T-helper 17 cell (primary cell): ENCODE results near the gene CAMK2A. TPM values are rescaled to one million over a fixed set of nuclear protein-coding genes. Genes with fewer than 3 reads are reported as not detected.

Experiments
- ATAC-seq: fragments of 150-1000 bp; cut with Tn5 transposase; 2 replicates; pipeline ENCODE4 v1.10.0; 2021; ENCODE audit warnings: mild to moderate bottlenecking, moderate library complexity
- DNase-seq, 3 donors: peaks; one replicate each; pipeline versions ENCODE4 v3.0.0 to v3.0.0-alpha.2; 2020 to 2021
- H3K9me3 ChIP-seq: one replicate; pipeline ENCODE4 v1.7.0; 2013; ENCODE audit warnings: low read length, mild to moderate bottlenecking; ENCODE audit not compliant: control insufficient read depth, poor library complexity, severe bottlenecking
- H3K27ac Mint-ChIP-seq: one replicate; pipeline ENCODE4 v1.8.0; 2022; ENCODE audit warnings: mild to moderate bottlenecking, moderate library complexity, mixed read lengths
- H3K27me3 Mint-ChIP-seq: one replicate; pipeline ENCODE4 v1.8.0; 2022; ENCODE audit warnings: mixed read lengths
- H3K36me3 Mint-ChIP-seq: one replicate; pipeline ENCODE4 v1.8.0; 2022; ENCODE audit warnings: low read depth, mixed read lengths
- H3K4me1 Mint-ChIP-seq: one replicate; pipeline ENCODE4 v1.8.0; 2022; ENCODE audit warnings: mild to moderate bottlenecking, mixed read lengths
- H3K4me3 Mint-ChIP-seq: one replicate; pipeline ENCODE4 v1.8.0; 2022; ENCODE audit warnings: mild to moderate bottlenecking, moderate library complexity, mixed read lengths
- total RNA-seq, 4 donors: library from RNA in 2 of 4; stranded (reverse) in 2 of 4; gene quantifications; one replicate each; pipeline ENCODE4 v1.2.3 and lab custom pipeline; 2022 to 2026

The CAMK2A gene
- total RNA-seq, 2 donors from 2014 or later = not detected

- H3K27me3 Mint-ChIP-seq = peaks cover 29% of the 10 kb centered on the region
These were observed 70.4 kb downstream of the CAMK2A start for GRCh38 chr5:150219142-150219541.

GRCh38 chr5:150218693-150219035, 70.9 kb downstream of the CAMK2A start:
- H3K9me3 ChIP-seq = no peaks in the 10 kb centered on the region
- Mint-ChIP-seq H3K27ac (no peak overlapping the region), H3K27me3 (peaks cover 29% of the 10 kb centered on the region), H3K36me3 (no peaks in the 10 kb centered on the region), H3K4me1 (peaks cover 8% of the 10 kb centered on the region), H3K4me3 (no peak overlapping the region)
- no peak for ATAC-seq
- DNase-seq = no peak

More at GRCh38 chr5:150219142-150219541, 70.4 kb downstream of the CAMK2A start:
- peaks cover 8% of the 10 kb centered on the region for H3K4me1 Mint-ChIP-seq
- H3K4me3 Mint-ChIP-seq = no peak overlapping the region
- H3K36me3 Mint-ChIP-seq = no peaks in the 10 kb centered on the region
- H3K27ac Mint-ChIP-seq = no peak overlapping the region
- H3K9me3 ChIP-seq = no peaks in the 10 kb centered on the region
- DNase-seq (no peak), ATAC-seq (no peak)

- Mint-ChIP-seq H3K4me3 (no peak overlapping the region), H3K27me3 (peaks cover 29% of the 10 kb centered on the region), H3K27ac (no peak overlapping the region), H3K36me3 (no peaks in the 10 kb centered on the region), H3K4me1 (peaks cover 8% of the 10 kb centered on the region)
- H3K9me3 ChIP-seq = no peaks in the 10 kb centered on the region
- DNase-seq = peak; percentile 57 to 72 (median 62)
- peak; percentile 94 for ATAC-seq
These were observed 71.5 kb downstream of the CAMK2A start for GRCh38 chr5:150217873-150218692.

GRCh38 chr5:150217038-150217437, 72.5 kb downstream of the CAMK2A start:
- Mint-ChIP-seq H3K27me3 (peaks cover 33% of the 10 kb centered on the region), H3K4me3 (no peak overlapping the region), H3K36me3 (no peaks in the 10 kb centered on the region), H3K4me1 (peaks cover 8% of the 10 kb centered on the region), H3K27ac (no peak overlapping the region)
- no peaks in the 10 kb centered on the region for H3K9me3 ChIP-seq
- ATAC-seq (no peak), DNase-seq (no peak)

- H3K27ac Mint-ChIP-seq = no peak overlapping the region
These were observed 73.3 kb downstream of the CAMK2A start for GRCh38 chr5:150215979-150216944.

GRCh38 chr5:150214289-150214688, 75.3 kb downstream of the CAMK2A start:
- H3K9me3 ChIP-seq = no peaks in the 10 kb centered on the region
- H3K4me1 Mint-ChIP-seq = peaks cover 14% of the 10 kb centered on the region
- peaks cover 31% of the 10 kb centered on the region for H3K27me3 Mint-ChIP-seq
- ATAC-seq = no peak
- no peak overlapping the region for H3K27ac Mint-ChIP-seq
- no peak overlapping the region for H3K4me3 Mint-ChIP-seq
- DNase-seq = no peak
- H3K36me3 Mint-ChIP-seq = peaks cover 3% of the 10 kb centered on the region

More at GRCh38 chr5:150215979-150216944, 73.3 kb downstream of the CAMK2A start:
- DNase-seq (no peak), ATAC-seq (no peak)
- Mint-ChIP-seq H3K4me1 (peaks cover 8% of the 10 kb centered on the region), H3K27me3 (peaks cover 33% of the 10 kb centered on the region), H3K4me3 (no peak overlapping the region), H3K36me3 (no peaks in the 10 kb centered on the region)
- H3K9me3 ChIP-seq = no peaks in the 10 kb centered on the region

- no peaks in the 10 kb centered on the region for H3K9me3 ChIP-seq
- Mint-ChIP-seq H3K27ac (no peak overlapping the region), H3K4me1 (peaks cover 18% of the 10 kb centered on the region), H3K36me3 (peaks cover 3% of the 10 kb centered on the region), H3K27me3 (peaks cover 38% of the 10 kb centered on the region), H3K4me3 (no peak overlapping the region)
- ATAC-seq = no peak
- DNase-seq = no peak
These were observed 76.0 kb downstream of the CAMK2A start for GRCh38 chr5:150213530-150213929.

- H3K4me1 Mint-ChIP-seq = peaks cover 10% of the 10 kb centered on the region
- no peaks in the 10 kb centered on the region for H3K9me3 ChIP-seq
- no peak overlapping the region for H3K27ac Mint-ChIP-seq
- no peak for DNase-seq
- peaks cover 32% of the 10 kb centered on the region for H3K27me3 Mint-ChIP-seq
- peaks cover 6% of the 10 kb centered on the region for H3K36me3 Mint-ChIP-seq
- ATAC-seq = no peak
- H3K4me3 Mint-ChIP-seq = no peak overlapping the region
These were observed 78.2 kb downstream of the CAMK2A start for GRCh38 chr5:150211156-150212030.

- Mint-ChIP-seq H3K4me1 (peaks cover 10% of the 10 kb centered on the region), H3K4me3 (no peak overlapping the region), H3K27me3 (peaks cover 32% of the 10 kb centered on the region), H3K27ac (peak overlapping the region; percentile 8), H3K36me3 (peaks cover 6% of the 10 kb centered on the region)
- no peak for ATAC-seq
- no peak for DNase-seq
- no peaks in the 10 kb centered on the region for H3K9me3 ChIP-seq
These were observed 78.9 kb downstream of the CAMK2A start for GRCh38 chr5:150210644-150211043.

GRCh38 chr5:150209099-150209635, 80.4 kb downstream of the CAMK2A start:
- DNase-seq = no peak
- H3K27ac Mint-ChIP-seq = peak overlapping the region; percentile 39
- no peaks in the 10 kb centered on the region for H3K9me3 ChIP-seq
- peak overlapping the region; percentile 52 for H3K4me3 Mint-ChIP-seq
- H3K36me3 Mint-ChIP-seq = peaks cover 6% of the 10 kb centered on the region
- peaks cover 10% of the 10 kb centered on the region for H3K4me1 Mint-ChIP-seq
- peaks cover 32% of the 10 kb centered on the region for H3K27me3 Mint-ChIP-seq
- no peak for ATAC-seq

GRCh38 chr5:150208187-150209098, 81.1 kb downstream of the CAMK2A start:
- H3K27ac Mint-ChIP-seq = peak overlapping the region; percentile 39

GRCh38 chr5:150206779-150207115, 82.8 kb downstream of the CAMK2A start:
- H3K27ac Mint-ChIP-seq = no peak overlapping the region
- H3K4me1 Mint-ChIP-seq = peaks cover 10% of the 10 kb centered on the region
- no peak overlapping the region for H3K4me3 Mint-ChIP-seq
- no peak for DNase-seq
- ATAC-seq = no peak
- no peaks in the 10 kb centered on the region for H3K9me3 ChIP-seq
- H3K36me3 Mint-ChIP-seq = peaks cover 6% of the 10 kb centered on the region
- peaks cover 34% of the 10 kb centered on the region for H3K27me3 Mint-ChIP-seq

More at GRCh38 chr5:150208187-150209098, 81.1 kb downstream of the CAMK2A start:
- Mint-ChIP-seq H3K36me3 (peaks cover 6% of the 10 kb centered on the region), H3K4me1 (peaks cover 10% of the 10 kb centered on the region), H3K27me3 (peaks cover 32% of the 10 kb centered on the region), H3K4me3 (peak overlapping the region; percentile 52)
- H3K9me3 ChIP-seq = no peaks in the 10 kb centered on the region
- ATAC-seq (no peak), DNase-seq (no peak)
